GM21576 (cell line): ENCODE results near the gene TUBGCP3.
A peak's percentile ranks its signal among the peaks of the same experiment; 100 is the strongest.

Experiments used
- ATAC-seq: cut with Tn5 transposase; IDR thresholded peaks from one replicate; pipeline ENCODE4 v1.9.1; 2021; ENCODE audit warnings: mild to moderate bottlenecking, moderate library complexity; ENCODE audit not compliant: unreplicated experiment

TUBGCP3 gene

GRCh38 chr13:112617754-112618375 lies 29.9 kb upstream of the TUBGCP3 start:
- no peak for ATAC-seq

GRCh38 chr13:112616586-112617362 lies 28.8 kb upstream of the TUBGCP3 start:
- peak; percentile 66 for ATAC-seq

GRCh38 chr13:112615391-112615790 lies 27.4 kb upstream of the TUBGCP3 start:
- ATAC-seq = no peak

GRCh38 chr13:112614835-112615234 lies 26.9 kb upstream of the TUBGCP3 start:
- no peak for ATAC-seq

GRCh38 chr13:112608212-112608611 lies 20.3 kb upstream of the TUBGCP3 start:
- no peak for ATAC-seq

GRCh38 chr13:112606109-112607001 lies 18.4 kb upstream of the TUBGCP3 start:
- ATAC-seq = peak; percentile 100

GRCh38 chr13:112605531-112605990 lies 17.6 kb upstream of the TUBGCP3 start:
- ATAC-seq = no peak

- no peak for ATAC-seq
These were observed 15.8 kb upstream of the TUBGCP3 start for GRCh38 chr13:112603641-112604225.

- no peak for ATAC-seq
These were observed 14.2 kb upstream of the TUBGCP3 start for GRCh38 chr13:112602189-112602588.

GRCh38 chr13:112601371-112601770 lies 13.4 kb upstream of the TUBGCP3 start:
- no peak for ATAC-seq

- no peak for ATAC-seq
These were observed 8.3 kb upstream of the TUBGCP3 start for GRCh38 chr13:112596235-112596634.

- ATAC-seq = no peak
These were observed 4.7 kb upstream of the TUBGCP3 start for GRCh38 chr13:112592647-112593046.

GRCh38 chr13:112592181-112592580 lies 4.2 kb upstream of the TUBGCP3 start:
- ATAC-seq = no peak

- no peak for ATAC-seq
These were observed 741 bp upstream of the TUBGCP3 start for GRCh38 chr13:112588490-112589297.

- peak; percentile 36 for ATAC-seq
These were observed 665 bp downstream of the TUBGCP3 start for GRCh38 chr13:112587212-112587763.

GRCh38 chr13:112586334-112586960 lies 1.5 kb downstream of the TUBGCP3 start:
- ATAC-seq = no peak

GRCh38 chr13:112583592-112584277 lies 4.2 kb downstream of the TUBGCP3 start:
- peak; percentile 55 for ATAC-seq

- no peak for ATAC-seq
These were observed 5.7 kb downstream of the TUBGCP3 start for GRCh38 chr13:112582263-112582662.

GRCh38 chr13:112580912-112581311 lies 7.0 kb downstream of the TUBGCP3 start:
- no peak for ATAC-seq
